ENCODE results near the gene ATG16L2.

ATG16L2 gene

DNA sequence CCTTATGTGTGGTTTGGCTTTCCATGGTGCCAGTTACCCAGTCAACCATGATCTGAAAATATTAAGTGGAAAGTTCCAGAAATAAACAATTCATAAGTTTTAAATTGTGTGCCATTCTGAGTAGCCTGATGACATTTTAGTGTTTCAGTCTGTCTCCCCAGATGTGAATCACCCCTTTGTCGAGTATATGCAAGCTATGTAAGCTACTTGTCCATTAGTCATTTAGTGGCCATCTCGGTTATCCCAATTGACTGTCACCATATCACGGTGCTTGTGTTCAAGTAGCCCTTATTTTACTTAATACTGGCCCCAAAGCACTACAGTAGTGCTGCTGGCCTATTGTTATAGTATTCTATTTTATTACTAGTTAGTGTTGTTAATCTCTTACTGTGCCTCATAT is 44.9 kb downstream of the ATG16L2 start:
- H3K4me1 ChIP-seq, result no peaks in the 10 kb centered on the region
- no peak overlapping the region for H2AFZ ChIP-seq
- H3K79me2 ChIP-seq, result no peaks in the 10 kb centered on the region
- no peaks in the 10 kb centered on the region for H3K9me3 ChIP-seq (ENCODE audit: control insufficient read depth, low read length)
- no peak overlapping the region for H3K4me3 ChIP-seq (ENCODE audit: low read depth, low read length)
- TF ChIP-seq, protein P1, sequence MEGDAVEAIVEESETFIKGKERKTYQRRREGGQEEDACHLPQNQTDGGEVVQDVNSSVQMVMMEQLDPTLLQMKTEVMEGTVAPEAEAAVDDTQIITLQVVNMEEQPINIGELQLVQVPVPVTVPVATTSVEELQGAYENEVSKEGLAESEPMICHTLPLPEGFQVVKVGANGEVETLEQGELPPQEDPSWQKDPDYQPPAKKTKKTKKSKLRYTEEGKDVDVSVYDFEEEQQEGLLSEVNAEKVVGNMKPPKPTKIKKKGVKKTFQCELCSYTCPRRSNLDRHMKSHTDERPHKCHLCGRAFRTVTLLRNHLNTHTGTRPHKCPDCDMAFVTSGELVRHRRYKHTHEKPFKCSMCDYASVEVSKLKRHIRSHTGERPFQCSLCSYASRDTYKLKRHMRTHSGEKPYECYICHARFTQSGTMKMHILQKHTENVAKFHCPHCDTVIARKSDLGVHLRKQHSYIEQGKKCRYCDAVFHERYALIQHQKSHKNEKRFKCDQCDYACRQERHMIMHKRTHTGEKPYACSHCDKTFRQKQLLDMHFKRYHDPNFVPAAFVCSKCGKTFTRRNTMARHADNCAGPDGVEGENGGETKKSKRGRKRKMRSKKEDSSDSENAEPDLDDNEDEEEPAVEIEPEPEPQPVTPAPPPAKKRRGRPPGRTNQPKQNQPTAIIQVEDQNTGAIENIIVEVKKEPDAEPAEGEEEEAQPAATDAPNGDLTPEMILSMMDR (IDR thresholded peaks at IDR 0.05), result no peak
- H3K36me3 ChIP-seq (ENCODE audit: control insufficient read depth, insufficient read depth, low read length), result no peaks in the 10 kb centered on the region
- no peak overlapping the region for H3K9ac ChIP-seq
- H3K4me2 ChIP-seq (ENCODE audit: low read length), result no peak overlapping the region
- H3K27ac ChIP-seq, result no peak overlapping the region
- H3K27me3 ChIP-seq (ENCODE audit: control insufficient read depth, insufficient read depth, low read length), result no peaks in the 10 kb centered on the region

DNA sequence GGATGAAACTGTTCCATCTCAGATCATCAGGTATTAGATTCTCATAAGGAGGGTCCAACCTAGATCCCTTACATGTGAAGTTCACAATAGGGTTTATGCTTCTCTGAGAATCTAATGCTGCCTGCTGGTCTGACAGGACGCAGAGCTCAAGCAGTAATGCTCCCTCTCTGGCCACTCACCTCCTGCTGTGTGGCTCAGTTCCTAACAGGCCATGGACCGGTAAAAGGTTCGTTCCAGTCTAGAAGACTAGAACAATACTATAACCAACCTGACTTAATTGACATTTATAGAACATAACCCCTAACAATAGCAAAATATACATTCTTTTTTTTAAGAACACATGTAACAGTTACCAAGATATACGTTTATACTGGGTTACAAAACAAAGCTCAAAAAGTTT is 45.8 kb downstream of the ATG16L2 start:
- Histone ChIP-seq H2AFZ (no peak overlapping the region), H3K9ac (no peak overlapping the region), H3K4me1 (no peaks in the 10 kb centered on the region), H3K27ac (no peak overlapping the region), H3K27me3 (ENCODE audit: control insufficient read depth, insufficient read depth, low read length) (no peaks in the 10 kb centered on the region), H3K4me2 (ENCODE audit: low read length) (no peak overlapping the region), H3K79me2 (no peaks in the 10 kb centered on the region), H3K4me3 (ENCODE audit: low read depth, low read length) (no peak overlapping the region), H3K9me3 (ENCODE audit: control insufficient read depth, low read length) (no peaks in the 10 kb centered on the region), H3K36me3 (ENCODE audit: control insufficient read depth, insufficient read depth, low read length) (no peaks in the 10 kb centered on the region)
- TF ChIP-seq, protein P1 (IDR thresholded peaks at IDR 0.05), result no peak

DNA sequence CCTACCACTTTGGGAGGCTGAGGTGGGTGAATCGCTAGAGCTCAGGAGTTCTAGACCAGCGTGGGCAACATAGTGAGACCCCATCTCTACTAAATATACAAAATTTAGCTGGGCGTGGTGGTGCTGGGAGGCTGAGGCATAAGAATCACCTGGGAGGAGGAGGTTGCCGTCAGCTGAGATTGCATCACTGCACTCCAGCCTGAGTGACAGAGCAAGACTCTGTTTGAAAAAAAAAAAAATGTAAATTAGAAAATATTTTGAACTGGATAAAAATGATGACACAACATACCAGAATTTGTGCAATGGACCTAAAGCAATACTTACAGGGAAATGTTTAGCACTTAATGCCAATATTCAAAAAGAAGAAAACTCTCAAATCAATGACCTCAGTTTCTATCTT is 46.4 kb downstream of the ATG16L2 start:
- Histone ChIP-seq H3K4me2 (ENCODE audit: low read length) (no peak overlapping the region), H3K27ac (no peak overlapping the region), H3K79me2 (no peaks in the 10 kb centered on the region), H3K4me3 (ENCODE audit: low read depth, low read length) (no peak overlapping the region), H3K4me1 (no peaks in the 10 kb centered on the region), H3K9ac (no peak overlapping the region), H2AFZ (no peak overlapping the region), H3K9me3 (ENCODE audit: control insufficient read depth, low read length) (no peaks in the 10 kb centered on the region), H3K36me3 (ENCODE audit: control insufficient read depth, insufficient read depth, low read length) (no peaks in the 10 kb centered on the region), H3K27me3 (ENCODE audit: control insufficient read depth, insufficient read depth, low read length) (no peaks in the 10 kb centered on the region)
- TF ChIP-seq, protein P1 (IDR thresholded peaks at IDR 0.05), result no peak

DNA sequence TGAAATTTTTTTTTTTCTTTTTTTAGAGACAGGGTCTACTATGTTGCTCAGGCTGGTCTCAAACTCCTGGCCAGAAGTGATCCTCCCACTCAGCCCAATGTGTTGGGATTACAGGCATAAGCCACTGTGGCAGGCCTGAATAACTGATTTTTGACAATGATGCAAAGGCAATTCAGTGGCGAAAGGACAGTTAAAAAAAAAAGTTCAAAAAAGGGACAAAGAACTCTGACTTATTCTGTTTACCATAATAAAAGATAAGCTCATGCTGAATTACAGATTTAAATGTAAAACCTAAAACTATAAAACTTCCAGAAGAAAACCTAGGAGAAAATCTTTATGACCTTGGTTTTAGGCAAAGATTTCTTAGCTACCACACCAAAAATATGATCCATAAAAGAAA is 48.9 kb downstream of the ATG16L2 start:
- no peaks in the 10 kb centered on the region for H3K79me2 ChIP-seq
- H2AFZ ChIP-seq, result no peak overlapping the region
- H3K27ac ChIP-seq, result no peak overlapping the region
- no peaks in the 10 kb centered on the region for H3K27me3 ChIP-seq (ENCODE audit: control insufficient read depth, insufficient read depth, low read length)
- TF ChIP-seq, protein P1 (IDR thresholded peaks at IDR 0.05), result no peak
- H3K4me3 ChIP-seq (ENCODE audit: low read depth, low read length), result no peak overlapping the region
- no peak overlapping the region for H3K9ac ChIP-seq
- no peaks in the 10 kb centered on the region for H3K4me1 ChIP-seq
- H3K36me3 ChIP-seq (ENCODE audit: control insufficient read depth, insufficient read depth, low read length), result no peaks in the 10 kb centered on the region
- no peak overlapping the region for H3K4me2 ChIP-seq (ENCODE audit: low read length)
- H3K9me3 ChIP-seq (ENCODE audit: control insufficient read depth, low read length), result no peaks in the 10 kb centered on the region

DNA sequence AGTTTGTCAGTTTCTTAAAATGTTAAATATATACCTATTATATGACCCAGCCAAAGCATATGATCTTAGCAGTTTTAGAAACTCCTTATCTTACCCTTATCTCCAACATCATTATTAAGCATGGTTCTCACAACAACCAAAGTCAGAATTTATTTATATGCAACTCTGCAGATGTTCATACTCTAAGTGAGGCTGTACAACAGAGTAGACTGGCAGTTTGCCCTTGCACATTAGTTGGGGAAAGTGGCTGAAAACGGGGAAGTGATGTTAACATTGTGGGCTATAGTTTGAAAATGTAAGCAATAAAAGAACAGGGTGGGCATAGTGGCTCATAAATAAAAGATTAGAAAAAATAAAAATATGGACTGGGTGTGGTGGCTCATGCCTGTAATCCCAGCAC is 49.7 kb downstream of the ATG16L2 start:
- Histone ChIP-seq H3K4me2 (ENCODE audit: low read length) (no peak overlapping the region), H3K27ac (no peak overlapping the region), H3K4me3 (ENCODE audit: low read depth, low read length) (no peak overlapping the region), H3K9ac (no peak overlapping the region), H3K36me3 (ENCODE audit: control insufficient read depth, insufficient read depth, low read length) (no peaks in the 10 kb centered on the region), H3K27me3 (ENCODE audit: control insufficient read depth, insufficient read depth, low read length) (no peaks in the 10 kb centered on the region), H3K79me2 (no peaks in the 10 kb centered on the region), H3K9me3 (ENCODE audit: control insufficient read depth, low read length) (no peaks in the 10 kb centered on the region), H3K4me1 (no peaks in the 10 kb centered on the region), H2AFZ (no peak overlapping the region)
- TF ChIP-seq, protein P1 (IDR thresholded peaks at IDR 0.05), result no peak
